Bronchial epithelial cell (primary cell): Measurements from ENCODE around the gene HCN2. TPM values are rescaled to one million over a fixed set of nuclear protein-coding genes. Genes with fewer than 3 reads are reported as not detected.

Experiments used
- DNase-seq: peaks from one replicate; pipeline ENCODE4 v3.0.0-alpha.2; 2010; ENCODE audit warnings: low read depth
- FAIRE-seq: peaks from 2 replicates; lab custom pipeline; 2011; peaks lifted over from hg19 to GRCh38; lab: Jason Lieb, UNC
- H3K27me3 ChIP-seq: 2 replicates; pipeline ENCODE4 v1.5.1; 2011; ENCODE audit warnings: low read length; ENCODE audit not compliant: control insufficient read depth, insufficient read depth
- H3K36me3 ChIP-seq: 2 replicates; pipeline ENCODE4 v1.5.1; 2011; ENCODE audit warnings: low read length; ENCODE audit not compliant: control insufficient read depth, insufficient read depth
- H3K4me3 ChIP-seq: 2 replicates; pipeline ENCODE4 v1.5.1; 2011; ENCODE audit warnings: mild to moderate bottlenecking, low read depth, low read length, control low read depth
- total RNA-seq: library from RNA; depleted of rRNA; stranded (reverse); fragments of >200 nt; gene quantifications from 2 replicates; pipeline ENCODE4 v1.2.1, GENCODE V29; 2014
- TF ChIP-seq, protein P1 (sequence below): IDR thresholded peaks from 2 replicates; pipeline ENCODE4 v1.5.1; 2011; ENCODE audit warnings: mild to moderate bottlenecking, moderate library complexity, low read length, control low read depth, inconsistent platforms; ENCODE audit not compliant: insufficient read depth, severe bottlenecking

Gene HCN2
- total RNA-seq, 1 donor from 2014 or later, result under 0.01 TPM

DNA sequence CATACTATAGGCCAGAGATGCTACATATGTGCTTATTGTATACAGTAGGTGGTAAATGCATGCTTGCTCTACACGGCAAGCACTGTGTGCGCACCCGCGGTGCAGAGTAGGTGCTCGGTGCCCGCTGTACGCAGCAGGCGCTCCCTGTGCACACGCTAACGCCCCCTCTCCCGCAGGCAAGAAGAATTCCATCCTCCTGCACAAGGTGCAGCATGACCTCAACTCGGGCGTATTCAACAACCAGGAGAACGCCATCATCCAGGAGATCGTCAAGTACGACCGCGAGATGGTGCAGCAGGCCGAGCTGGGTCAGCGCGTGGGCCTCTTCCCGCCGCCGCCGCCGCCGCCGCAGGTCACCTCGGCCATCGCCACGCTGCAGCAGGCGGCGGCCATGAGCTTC lies 25.9 kb downstream of the HCN2 start:
- Histone ChIP-seq H3K36me3 (peaks cover 8% of the 10 kb centered on the region), H3K4me3 (no peak overlapping the region), H3K27me3 (no peaks in the 10 kb centered on the region)
- TF ChIP-seq, protein P1, sequence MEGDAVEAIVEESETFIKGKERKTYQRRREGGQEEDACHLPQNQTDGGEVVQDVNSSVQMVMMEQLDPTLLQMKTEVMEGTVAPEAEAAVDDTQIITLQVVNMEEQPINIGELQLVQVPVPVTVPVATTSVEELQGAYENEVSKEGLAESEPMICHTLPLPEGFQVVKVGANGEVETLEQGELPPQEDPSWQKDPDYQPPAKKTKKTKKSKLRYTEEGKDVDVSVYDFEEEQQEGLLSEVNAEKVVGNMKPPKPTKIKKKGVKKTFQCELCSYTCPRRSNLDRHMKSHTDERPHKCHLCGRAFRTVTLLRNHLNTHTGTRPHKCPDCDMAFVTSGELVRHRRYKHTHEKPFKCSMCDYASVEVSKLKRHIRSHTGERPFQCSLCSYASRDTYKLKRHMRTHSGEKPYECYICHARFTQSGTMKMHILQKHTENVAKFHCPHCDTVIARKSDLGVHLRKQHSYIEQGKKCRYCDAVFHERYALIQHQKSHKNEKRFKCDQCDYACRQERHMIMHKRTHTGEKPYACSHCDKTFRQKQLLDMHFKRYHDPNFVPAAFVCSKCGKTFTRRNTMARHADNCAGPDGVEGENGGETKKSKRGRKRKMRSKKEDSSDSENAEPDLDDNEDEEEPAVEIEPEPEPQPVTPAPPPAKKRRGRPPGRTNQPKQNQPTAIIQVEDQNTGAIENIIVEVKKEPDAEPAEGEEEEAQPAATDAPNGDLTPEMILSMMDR, result no peak
- peak; percentile 7 for DNase-seq
- FAIRE-seq, result peak; percentile 89

DNA sequence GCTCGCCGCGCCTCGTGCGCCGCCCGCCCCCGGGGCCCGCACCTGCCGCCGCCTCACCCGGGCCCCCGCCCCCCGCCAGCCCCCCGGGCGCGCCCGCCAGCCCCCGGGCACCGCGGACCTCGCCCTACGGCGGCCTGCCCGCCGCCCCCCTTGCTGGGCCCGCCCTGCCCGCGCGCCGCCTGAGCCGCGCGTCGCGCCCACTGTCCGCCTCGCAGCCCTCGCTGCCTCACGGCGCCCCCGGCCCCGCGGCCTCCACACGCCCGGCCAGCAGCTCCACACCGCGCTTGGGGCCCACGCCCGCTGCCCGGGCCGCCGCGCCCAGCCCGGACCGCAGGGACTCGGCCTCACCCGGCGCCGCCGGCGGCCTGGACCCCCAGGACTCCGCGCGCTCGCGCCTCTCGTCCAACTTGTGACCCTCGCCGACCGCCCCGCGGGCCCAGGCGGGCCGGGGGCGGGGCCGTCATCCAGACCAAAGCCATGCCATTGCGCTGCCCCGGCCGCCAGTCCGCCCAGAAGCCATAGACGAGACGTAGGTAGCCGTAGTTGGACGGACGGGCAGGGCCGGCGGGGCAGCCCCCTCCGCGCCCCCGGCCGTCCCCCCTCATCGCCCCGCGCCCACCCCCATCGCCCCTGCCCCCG lies 26.5 kb downstream of the HCN2 start:
- Histone ChIP-seq H3K4me3 (no peak overlapping the region), H3K36me3 (peaks cover 8% of the 10 kb centered on the region), H3K27me3 (no peaks in the 10 kb centered on the region)
- TF ChIP-seq, protein P1, result no peak
- DNase-seq (no peak), FAIRE-seq (no peak)

DNA sequence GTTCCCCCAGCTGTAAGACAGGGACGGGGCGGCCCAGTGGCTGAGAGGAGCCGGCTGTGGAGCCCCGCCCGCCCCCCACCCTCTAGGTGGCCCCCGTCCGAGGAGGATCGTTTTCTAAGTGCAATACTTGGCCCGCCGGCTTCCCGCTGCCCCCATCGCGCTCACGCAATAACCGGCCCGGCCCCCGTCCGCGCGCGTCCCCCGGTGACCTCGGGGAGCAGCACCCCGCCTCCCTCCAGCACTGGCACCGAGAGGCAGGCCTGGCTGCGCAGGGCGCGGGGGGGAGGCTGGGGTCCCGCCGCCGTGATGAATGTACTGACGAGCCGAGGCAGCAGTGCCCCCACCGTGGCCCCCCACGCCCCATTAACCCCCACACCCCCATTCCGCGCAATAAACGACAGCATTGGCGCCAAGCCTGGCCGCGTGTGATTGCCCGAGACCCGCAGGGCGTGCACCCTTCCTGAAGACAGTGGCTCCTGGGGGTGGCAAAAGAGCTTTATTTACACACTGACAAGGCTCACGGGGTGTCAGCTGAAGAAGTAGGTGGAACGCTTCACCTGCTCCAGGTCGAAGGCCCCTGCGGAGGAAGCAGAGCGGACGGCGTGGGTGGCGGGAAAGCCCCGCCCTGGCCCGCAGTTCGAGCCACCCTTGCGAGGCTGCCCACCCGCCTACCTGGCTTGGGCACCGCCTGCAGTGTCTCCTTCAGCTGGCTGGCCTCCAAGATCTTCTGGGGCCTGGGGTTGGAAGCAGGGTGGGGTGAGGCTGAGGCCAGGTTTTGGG lies 27.3 kb downstream of the HCN2 start:
- no peak for DNase-seq
- H3K36me3 ChIP-seq, result peaks cover 11% of the 10 kb centered on the region
- TF ChIP-seq, protein P1, result no peak
- no peak overlapping the region for H3K4me3 ChIP-seq
- FAIRE-seq, result no peak
- H3K27me3 ChIP-seq, result no peaks in the 10 kb centered on the region

DNA sequence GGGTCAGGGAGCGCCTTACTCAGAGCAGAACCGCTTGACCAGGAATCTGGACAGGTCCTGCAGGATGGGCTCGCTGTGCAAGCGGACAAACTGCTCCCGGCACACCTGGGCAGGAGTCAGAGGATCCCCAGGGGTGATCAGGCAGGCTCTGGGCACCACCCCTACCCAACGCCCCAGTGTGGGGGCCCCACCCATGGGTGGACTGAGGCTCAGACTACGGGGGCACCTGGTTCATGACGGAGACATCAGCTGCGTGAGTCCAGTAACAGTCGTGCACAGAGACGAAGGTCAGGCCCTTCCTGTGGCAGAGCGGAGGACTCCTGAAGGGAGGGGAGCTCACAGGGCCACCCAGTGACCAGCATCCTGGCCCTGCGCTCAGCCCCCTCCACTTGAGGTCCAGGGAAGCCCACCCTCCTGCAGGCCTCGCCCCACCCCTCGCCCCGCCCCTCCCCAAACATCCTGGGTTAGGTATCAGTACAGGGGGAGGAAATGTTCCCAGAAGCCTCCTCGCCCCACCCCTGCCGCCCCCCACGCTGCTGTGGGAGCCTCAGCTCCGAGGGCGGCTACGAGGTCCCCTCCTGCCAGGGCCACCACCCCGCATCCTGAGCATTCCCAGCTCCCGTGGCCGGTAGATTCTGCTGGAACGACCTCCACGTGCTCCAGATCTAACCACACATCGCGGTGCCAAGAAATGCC lies 28.0 kb downstream of the HCN2 start:
- FAIRE-seq, result no peak
- TF ChIP-seq, protein P1, result no peak
- H3K36me3 ChIP-seq, result peaks cover 13% of the 10 kb centered on the region
- no peaks in the 10 kb centered on the region for H3K27me3 ChIP-seq
- DNase-seq, result no peak
- H3K4me3 ChIP-seq, result no peak overlapping the region

DNA sequence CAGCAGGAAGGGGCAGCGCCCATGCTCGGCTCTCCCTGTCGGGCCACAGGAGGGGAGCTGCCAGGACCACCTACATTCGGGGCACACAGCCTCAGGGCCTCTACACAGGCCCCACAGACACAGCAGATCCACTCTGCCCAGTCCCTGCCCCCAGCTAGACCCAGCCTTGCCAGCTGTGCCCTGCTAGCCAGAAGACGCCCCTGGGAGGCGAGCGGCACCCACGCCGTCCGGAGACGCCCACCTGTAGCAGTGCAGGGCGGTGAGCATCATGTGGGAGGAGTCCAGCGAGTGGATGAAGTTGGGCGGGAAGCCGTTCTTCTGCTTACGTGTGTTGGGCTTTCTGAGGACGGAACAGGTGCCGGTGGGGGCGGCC lies 28.6 kb downstream of the HCN2 start:
- Histone ChIP-seq H3K4me3 (no peak overlapping the region), H3K36me3 (peaks cover 14% of the 10 kb centered on the region), H3K27me3 (no peaks in the 10 kb centered on the region)
- TF ChIP-seq, protein P1, result no peak
- no peak for FAIRE-seq
- no peak for DNase-seq
